CD4-positive, alpha-beta T cell (primary cell): ENCODE results near the gene MBTPS1. TPM values are rescaled to one million over a fixed set of nuclear protein-coding genes. Genes with fewer than 3 reads are reported as not detected.

ENCODE experiments used
- ATAC-seq: fragments of 200-7000 bp; cut with Tn5 transposase; one replicate; pipeline ENCODE4 v1.10.0; 2022; ENCODE audit warnings: mild to moderate bottlenecking; ENCODE audit not compliant: poor library complexity
- CTCF ChIA-PET: fragments of 350-600 bp; sonication (Branson Sonifier 250); formaldehyde crosslinking; loops from one replicate; lab custom pipeline; 2021; ENCODE audit warnings: antibody characterized with exemption, inconsistent platforms; lab: Charles Lee
- POLR2A ChIA-PET: fragments of 350-600 bp; sonication (Branson Sonifier 250); formaldehyde crosslinking; loops from one replicate; lab custom pipeline; 2021; ENCODE audit warnings: antibody characterized with exemption, inconsistent platforms; lab: Charles Lee
- DNase-seq, 14 experiments: peaks; one replicate each; pipeline ENCODE4 v3.0.0-alpha.2; 2013 to 2020; ENCODE audit warnings: mixed read lengths in 2 of 14
- H3K27ac ChIP-seq, 2 donors: one replicate each; pipeline versions ENCODE4 v1.5.1 to v1.7.0; 2013; ENCODE audit warnings: low read length in 2 of 2, low read depth in 1 of 2, mild to moderate bottlenecking in 1 of 2
- H3K27me3 ChIP-seq, 2 experiments: 1 replicate in 1 of 2; 2 replicates in 1 of 2; pipeline versions ENCODE4 v1.6.1 to v1.7.0; 2013; ENCODE audit warnings: low read length in 2 of 2, control low read depth in 1 of 2, mild to moderate bottlenecking in 1 of 2, moderate library complexity in 1 of 2; ENCODE audit not compliant: insufficient read depth in 2 of 2, control insufficient read depth in 1 of 2
- H3K36me3 ChIP-seq: one replicate; pipeline ENCODE4 v1.6.1; 2013; ENCODE audit warnings: low read length, control low read depth; ENCODE audit not compliant: insufficient read depth
- H3K4me1 ChIP-seq: one replicate; pipeline ENCODE4 v1.6.1; 2013; ENCODE audit warnings: low read length, control low read depth; ENCODE audit not compliant: insufficient read depth
- H3K4me3 ChIP-seq: one replicate; pipeline ENCODE4 v1.5.1; 2013; ENCODE audit warnings: mild to moderate bottlenecking, low read length, moderate library complexity
- H3K9me3 ChIP-seq, 2 experiments: 1 replicate in 1 of 2; 2 replicates in 1 of 2; pipeline versions ENCODE4 v1.6.1 to v1.7.0; 2013; ENCODE audit warnings: low read length in 2 of 2, mild to moderate bottlenecking in 2 of 2, control low read depth in 1 of 2, moderate library complexity in 1 of 2; ENCODE audit not compliant: control insufficient read depth in 1 of 2, insufficient read depth in 1 of 2
- H3K27ac Mint-ChIP-seq: one replicate; pipeline ENCODE4 v1.8.0; 2020; ENCODE audit warnings: mixed read lengths
- H3K27me3 Mint-ChIP-seq: one replicate; pipeline ENCODE4 v1.8.0; 2021; ENCODE audit warnings: mixed read lengths
- H3K36me3 Mint-ChIP-seq: one replicate; pipeline ENCODE4 v1.8.0; 2021; ENCODE audit warnings: low read depth, mixed read lengths
- H3K4me1 Mint-ChIP-seq: one replicate; pipeline ENCODE4 v1.8.0; 2021; ENCODE audit warnings: low read depth, mixed read lengths
- H3K4me3 Mint-ChIP-seq: one replicate; pipeline ENCODE4 v1.8.0; 2020; ENCODE audit warnings: mild to moderate bottlenecking, mixed read lengths
- H3K9me3 Mint-ChIP-seq: one replicate; pipeline ENCODE4 v1.8.0; 2020; ENCODE audit warnings: mixed read lengths
- CTCF ChIP-seq: fragments of 200-600 bp; IDR thresholded peaks from one replicate; pipeline ENCODE4 v1.8.0; 2022; ENCODE audit warnings: antibody characterized with exemption, mild to moderate bottlenecking
- intact Hi-C, 2 experiments: fragments of 100-400 bp; cut with DNase I in 1 of 2; cut with micrococcal nuclease in 1 of 2; formaldehyde crosslinking; loops; one replicate each; pipeline versions ENCODE4 v1.15.1 to v1.9.0; 2023 to 2025; cut with DNase I, micrococcal nuclease
- total RNA-seq, 174 experiments: library from RNA in 2 of 174; stranded (reverse) in 2 of 174; gene quantifications; one replicate each; pipeline ENCODE4 v1.2.3 and lab custom pipeline; 2021 to 2026

MBTPS1 gene
- total RNA-seq, 2 experiments from 2014 or later = 121 to 122 TPM

DNA sequence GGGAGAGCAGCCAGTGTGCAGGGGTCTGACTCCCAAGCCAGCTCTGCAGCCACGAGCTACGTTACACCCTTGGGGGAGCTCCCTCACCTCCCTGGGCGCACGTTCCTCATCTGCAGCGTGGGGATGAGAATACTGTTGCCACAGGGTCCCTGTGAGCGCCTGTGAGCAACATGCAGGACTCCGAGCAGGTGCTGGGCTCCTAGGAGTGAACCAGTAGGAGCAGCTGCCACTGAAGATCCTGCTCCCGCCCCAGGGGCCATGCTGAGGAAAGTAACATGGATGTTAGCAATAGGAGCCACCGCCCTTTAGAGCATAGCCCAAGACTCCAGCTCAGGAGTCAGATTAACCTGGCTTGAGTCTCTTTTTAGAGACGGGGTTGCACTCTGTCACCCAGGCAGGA, 44.3 kb upstream of the MBTPS1 start:
- Histone ChIP-seq H3K4me3 (no peak overlapping the region), H3K9me3 (no peaks in the 10 kb centered on the region), H3K36me3 (no peaks in the 10 kb centered on the region), H3K27ac (no peak overlapping the region), H3K4me1 (no peaks in the 10 kb centered on the region), H3K27me3 (peaks cover 0 to 10% of the 10 kb centered on the region in 2 experiments)
- Mint-ChIP-seq H3K27ac (no peak overlapping the region), H3K4me1 (no peaks in the 10 kb centered on the region), H3K4me3 (no peak overlapping the region), H3K27me3 (peaks cover 42% of the 10 kb centered on the region), H3K9me3 (no peaks in the 10 kb centered on the region), H3K36me3 (no peaks in the 10 kb centered on the region)
- DNase-seq (no peak), ATAC-seq (no peak)
- intact Hi-C loops = no loop called here
- TF ChIP-seq CTCF = no peak
- POLR2A ChIA-PET = no interaction called here
- CTCF ChIA-PET = no interaction called here

GRCh38 chr16:84159800-84160199, 43.1 kb upstream of the MBTPS1 start:
- POLR2A ChIA-PET = no interaction called here
- ATAC-seq = no peak
- CTCF ChIA-PET = no interaction called here
- peaks cover 0 to 10% of the 10 kb centered on the region in 2 experiments for H3K27me3 ChIP-seq
- H3K27me3 Mint-ChIP-seq = peaks cover 41% of the 10 kb centered on the region
- H3K4me1 ChIP-seq = no peaks in the 10 kb centered on the region
- no peak overlapping the region for H3K27ac Mint-ChIP-seq
- H3K36me3 ChIP-seq = no peaks in the 10 kb centered on the region
- no peaks in the 10 kb centered on the region for H3K9me3 Mint-ChIP-seq
- H3K4me3 Mint-ChIP-seq = no peak overlapping the region
- H3K4me1 Mint-ChIP-seq = no peaks in the 10 kb centered on the region
- no peaks in the 10 kb centered on the region for H3K9me3 ChIP-seq
- no peak overlapping the region for H3K27ac ChIP-seq
- TF ChIP-seq CTCF = no peak
- no peak overlapping the region for H3K4me3 ChIP-seq
- no peak for DNase-seq
- intact Hi-C loops = no loop called here
- H3K36me3 Mint-ChIP-seq = no peaks in the 10 kb centered on the region

DNA sequence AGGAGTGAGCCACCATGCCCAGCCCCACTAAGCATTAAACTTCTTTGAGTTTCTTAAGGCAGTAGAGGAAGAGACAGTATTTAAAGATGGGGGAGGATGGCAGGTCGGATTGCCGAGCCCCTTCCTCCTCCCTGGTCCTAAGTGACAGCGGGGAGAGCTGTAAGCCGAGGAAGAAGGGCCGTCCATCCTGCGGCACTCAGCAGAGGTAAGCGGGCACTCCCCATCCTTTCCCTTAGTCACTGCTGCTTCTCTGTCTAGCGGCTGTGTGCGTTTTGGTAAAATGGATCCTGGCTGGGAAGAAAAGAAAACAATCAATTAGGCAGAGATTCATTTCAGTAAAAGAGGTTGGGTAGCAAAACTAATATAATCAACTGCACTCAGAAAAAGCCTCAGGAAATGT, 42.3 kb upstream of the MBTPS1 start:
- no peak for ATAC-seq
- peaks cover 0 to 10% of the 10 kb centered on the region in 2 experiments for H3K27me3 ChIP-seq
- ChIA-PET POLR2A (no interaction called here), CTCF (no interaction called here)
- Mint-ChIP-seq H3K9me3 (no peaks in the 10 kb centered on the region), H3K4me3 (no peak overlapping the region), H3K27me3 (peaks cover 33% of the 10 kb centered on the region), H3K4me1 (no peaks in the 10 kb centered on the region), H3K36me3 (no peaks in the 10 kb centered on the region), H3K27ac (no peak overlapping the region)
- no peak overlapping the region for H3K27ac ChIP-seq
- H3K4me1 ChIP-seq = no peaks in the 10 kb centered on the region
- H3K9me3 ChIP-seq = no peaks in the 10 kb centered on the region
- intact Hi-C loops = no loop called here
- no peak for TF ChIP-seq CTCF
- H3K36me3 ChIP-seq = no peaks in the 10 kb centered on the region
- no peak overlapping the region for H3K4me3 ChIP-seq
- DNase-seq = no peak
